GM18873 (cell line): ENCODE data around the gene TRANK1.
A peak's percentile ranks its signal among the peaks of the same experiment; 100 is the strongest.

Experiments
- ATAC-seq: cut with Tn5 transposase; IDR thresholded peaks from one replicate; pipeline ENCODE4 v1.9.1; 2021; ENCODE audit warnings: mild to moderate bottlenecking, moderate library complexity, moderate number of reproducible peaks; ENCODE audit not compliant: unreplicated experiment, low FRiP score

TRANK1 gene

GRCh38 chr3:36862076-36862755 lies 82.6 kb downstream of the TRANK1 start:
- ATAC-seq = no peak

GRCh38 chr3:36859494-36859893 lies 85.4 kb downstream of the TRANK1 start:
- ATAC-seq = no peak

- ATAC-seq = no peak
Observed at GRCh38 chr3:36852071-36852470, 92.8 kb downstream of the TRANK1 start.

GRCh38 chr3:36850743-36851142 lies 94.1 kb downstream of the TRANK1 start:
- no peak for ATAC-seq

- ATAC-seq = no peak
Observed at GRCh38 chr3:36846406-36846805, 98.4 kb downstream of the TRANK1 start.

- ATAC-seq = peak; percentile 90
Observed at GRCh38 chr3:36843065-36844051, 101.5 kb downstream of the TRANK1 start.

GRCh38 chr3:36842275-36842674 lies 102.6 kb downstream of the TRANK1 start:
- ATAC-seq = no peak

GRCh38 chr3:36840453-36840921 lies 104.4 kb downstream of the TRANK1 start:
- ATAC-seq = no peak

GRCh38 chr3:36837089-36837488 lies 107.8 kb downstream of the TRANK1 start:
- no peak for ATAC-seq

GRCh38 chr3:36833160-36833814 lies 111.6 kb downstream of the TRANK1 start:
- no peak for ATAC-seq

GRCh38 chr3:36832406-36832805 lies 112.4 kb downstream of the TRANK1 start:
- ATAC-seq = no peak

- no peak for ATAC-seq
Observed at GRCh38 chr3:36827133-36827532, 117.7 kb downstream of the TRANK1 start.

- ATAC-seq = no peak
Observed at GRCh38 chr3:36826240-36826639, 118.6 kb downstream of the TRANK1 start.

- no peak for ATAC-seq
Observed at GRCh38 chr3:36824443-36824842, 120.4 kb downstream of the TRANK1 start.

- ATAC-seq = no peak
Observed at GRCh38 chr3:36823806-36824205, 121.0 kb downstream of the TRANK1 start.

- ATAC-seq = no peak
Observed at GRCh38 chr3:36820083-36820482, 124.8 kb downstream of the TRANK1 start.

GRCh38 chr3:36817806-36818533 lies 126.9 kb downstream of the TRANK1 start:
- no peak for ATAC-seq

GRCh38 chr3:36815375-36815774 lies 129.5 kb downstream of the TRANK1 start:
- ATAC-seq = no peak

GRCh38 chr3:36814776-36815175 lies 130.1 kb downstream of the TRANK1 start:
- ATAC-seq = no peak

GRCh38 chr3:36814066-36814717 lies 130.7 kb downstream of the TRANK1 start:
- ATAC-seq = no peak
